HG03175 (cell line): ENCODE measurements around the gene SUGCT.
"Not testable (repeated sequence)": the region's sequence is repeated elsewhere in the genome, so short reads cannot be mapped to it uniquely, and the experiment has no call there.

Experiments
- ATAC-seq: cut with Tn5 transposase; IDR thresholded peaks from one replicate; pipeline ENCODE4 v1.9.1; 2021; ENCODE audit warnings: mild to moderate bottlenecking, moderate library complexity; ENCODE audit not compliant: unreplicated experiment

Gene SUGCT

GRCh38 chr7:40138973-40139372 is 4.2 kb downstream of the SUGCT start:
- no peak for ATAC-seq

GRCh38 chr7:40139891-40140290 is 5.1 kb downstream of the SUGCT start:
- not testable (repeated sequence) for ATAC-seq

GRCh38 chr7:40141916-40142315 is 7.1 kb downstream of the SUGCT start:
- ATAC-seq: not testable (repeated sequence)

- ATAC-seq: not testable (repeated sequence)
Observed at GRCh38 chr7:40145596-40146130, 10.9 kb downstream of the SUGCT start.

- no peak for ATAC-seq
Observed at GRCh38 chr7:40147371-40148246, 12.8 kb downstream of the SUGCT start.

- not testable (repeated sequence) for ATAC-seq
Observed at GRCh38 chr7:40148247-40148580, 13.4 kb downstream of the SUGCT start.

- ATAC-seq: no peak
Observed at GRCh38 chr7:40148671-40149070, 13.9 kb downstream of the SUGCT start.

GRCh38 chr7:40151504-40151903 is 16.7 kb downstream of the SUGCT start:
- ATAC-seq: no peak

- no peak for ATAC-seq
Observed at GRCh38 chr7:40156988-40157387, 22.2 kb downstream of the SUGCT start.

GRCh38 chr7:40162516-40162915 is 27.7 kb downstream of the SUGCT start:
- ATAC-seq: no peak

GRCh38 chr7:40165216-40165615 is 30.4 kb downstream of the SUGCT start:
- ATAC-seq: no peak

- no peak for ATAC-seq
Observed at GRCh38 chr7:40167291-40167690, 32.5 kb downstream of the SUGCT start.

- not testable (repeated sequence) for ATAC-seq
Observed at GRCh38 chr7:40168266-40168665, 33.5 kb downstream of the SUGCT start.

GRCh38 chr7:40173121-40173520 is 38.3 kb downstream of the SUGCT start:
- not testable (repeated sequence) for ATAC-seq

GRCh38 chr7:40175256-40175655 is 40.5 kb downstream of the SUGCT start:
- ATAC-seq: not testable (repeated sequence)

- no peak for ATAC-seq
Observed at GRCh38 chr7:40175725-40176510, 41.1 kb downstream of the SUGCT start.

GRCh38 chr7:40177071-40177470 is 42.3 kb downstream of the SUGCT start:
- no peak for ATAC-seq

GRCh38 chr7:40182452-40182851 is 47.6 kb downstream of the SUGCT start:
- no peak for ATAC-seq

GRCh38 chr7:40186586-40186985 is 51.8 kb downstream of the SUGCT start:
- ATAC-seq: no peak

GRCh38 chr7:40192036-40192435 is 57.2 kb downstream of the SUGCT start:
- ATAC-seq: no peak

- ATAC-seq: no peak
Observed at GRCh38 chr7:40194745-40195144, 59.9 kb downstream of the SUGCT start.

GRCh38 chr7:40197527-40197926 is 62.7 kb downstream of the SUGCT start:
- ATAC-seq: no peak
